HepG2 (cell line): ENCODE data around the gene MAPK11. TPM values are rescaled to one million over a fixed set of nuclear protein-coding genes. Genes with fewer than 3 reads are reported as not detected.
A peak's percentile ranks its signal among the peaks of the same experiment; 100 is the strongest.

Experiments
- BCL6 ChIP-seq: IDR thresholded peaks from 2 replicates; pipeline ENCODE4 v1.6.1; 2016; ENCODE audit warnings: missing genetic modification reagents, missing compliant biosample characterization
- HCFC1 ChIP-seq: fragments of 150-350 bp; IDR thresholded peaks from 2 replicates; pipeline ENCODE4 v1.6.1; 2014; ENCODE audit warnings: low read depth, low read length
- HDAC2 ChIP-seq: sonication (generic); formaldehyde crosslinking; IDR thresholded peaks from 2 replicates; pipeline ENCODE4 v1.4.0; 2020; ENCODE audit warnings: missing genetic modification reagents
- IKZF1 ChIP-seq: fragments of 450-650 bp; IDR thresholded peaks from 2 replicates; pipeline ENCODE4 v1.7.1; 2016
- KAT8 ChIP-seq: IDR thresholded peaks from 2 replicates; pipeline ENCODE4 v1.6.1; 2016; ENCODE audit warnings: missing genetic modification reagents, missing compliant biosample characterization
- KDM2A ChIP-seq: sonication (generic); formaldehyde crosslinking; IDR thresholded peaks from 2 replicates; pipeline ENCODE4 v1.4.0; 2020; ENCODE audit warnings: low read depth, missing genetic modification reagents, borderline replicate concordance
- SOX6 ChIP-seq, 2 experiments: fragments of 450-650 bp in 1 of 2; sonication (generic) in 1 of 2; formaldehyde crosslinking in 1 of 2; IDR thresholded peaks; 2 replicates each; pipeline versions ENCODE4 v1.4.0 to v1.6.1; 2017 to 2020; ENCODE audit warnings: antibody characterized with exemption in 1 of 2, mild to moderate bottlenecking in 1 of 2, missing genetic modification reagents in 1 of 2
- TARDBP ChIP-seq: sonication (generic); formaldehyde crosslinking; IDR thresholded peaks from 2 replicates; pipeline ENCODE4 v1.8.0; 2022; ENCODE audit warnings: mild to moderate bottlenecking, missing genetic modification reagents
- TP53 ChIP-seq: sonication (generic); formaldehyde crosslinking; conservative IDR thresholded peaks from 2 replicates; pipeline ENCODE4 v1.4.0; 2020; ENCODE audit warnings: missing genetic modification reagents
- TSC22D2 ChIP-seq: sonication (generic); formaldehyde crosslinking; IDR thresholded peaks from 2 replicates; pipeline ENCODE4 v1.5.1; 2020; ENCODE audit warnings: missing genetic modification reagents, mild to moderate bottlenecking, borderline replicate concordance
- XRCC5 ChIP-seq: fragments of 200-400 bp; formaldehyde crosslinking; optimal IDR thresholded peaks from 2 replicates; pipeline ENCODE3; 2017; ENCODE audit warnings: mild to moderate bottlenecking, low read length
- ZNF225 ChIP-seq: sonication (generic); formaldehyde crosslinking; IDR thresholded peaks from 2 replicates; pipeline ENCODE4 v1.4.0; 2020; ENCODE audit warnings: mild to moderate bottlenecking, missing genetic modification reagents
- ZNF234 ChIP-seq: sonication (generic); formaldehyde crosslinking; conservative IDR thresholded peaks from 2 replicates; pipeline ENCODE4 v1.5.1; 2020; ENCODE audit warnings: mild to moderate bottlenecking, missing genetic modification reagents
- ZNF644 ChIP-seq: IDR thresholded peaks from 2 replicates; pipeline ENCODE4 v1.6.1; 2016; ENCODE audit warnings: low read depth
- ZNF777 ChIP-seq: sonication (generic); formaldehyde crosslinking; IDR thresholded peaks from 2 replicates; pipeline ENCODE4 v1.4.0; 2020; ENCODE audit warnings: missing genetic modification reagents
- polyA plus RNA-seq, 8 experiments: library from polyadenylated mRNA; depleted of rRNA in 3 of 8; stranded (reverse) in 7 of 8; unstranded in 1 of 8; fragments of >200 nt; fragmentation: Illumina TruSeq in 4 of 8; extraction: Trizol in 4 of 8; gene quantifications; 2 replicates each; pipeline versions ENCODE4 v1.2.1 to v1.2.3, GENCODE V29; 2011 to 2016; ENCODE audit warnings: low read depth in 4 of 8, missing spikeins in 1 of 8, mixed read lengths in 1 of 8; ENCODE audit not compliant: insufficient read depth in 1 of 8
- total RNA-seq, 5 experiments: library from RNA; depleted of rRNA; stranded (reverse); fragments of >200 nt; fragmentation: Illumina TruSeq; extraction: Trizol; gene quantifications; 2 replicates each; pipeline ENCODE4 v1.2.3, GENCODE V29; 2016; ENCODE audit warnings: low read depth in 1 of 5
- TF ChIP-seq, protein P1 (sequence below): IDR thresholded peaks from 2 replicates; pipeline ENCODE4 v1.6.1; 2016; ENCODE audit warnings: low read depth, missing genetic modification reagents, missing compliant biosample characterization
- TF ChIP-seq, protein P2 (sequence below): IDR thresholded peaks from 2 replicates; pipeline ENCODE4 v1.6.1; 2012; ENCODE audit warnings: low read depth, low read length, improper control_type of control experiment
- TF ChIP-seq, protein P3 (sequence below): sonication (generic); formaldehyde crosslinking; IDR thresholded peaks from 2 replicates; pipeline ENCODE4 v1.9.0; 2022; ENCODE audit warnings: low read depth, missing genetic modification reagents
- TF ChIP-seq, protein P4 (sequence below): sonication (generic); formaldehyde crosslinking; IDR thresholded peaks from 2 replicates; pipeline ENCODE4 v1.5.0; 2020; ENCODE audit warnings: missing genetic modification reagents

MAPK11 gene
- total and polyA plus RNA-seq, 2 of the 13 experiments (the other 11 are each of a cell fraction or from before 2014, with no cell fraction given): 0.15 to 0.17 TPM

DNA sequence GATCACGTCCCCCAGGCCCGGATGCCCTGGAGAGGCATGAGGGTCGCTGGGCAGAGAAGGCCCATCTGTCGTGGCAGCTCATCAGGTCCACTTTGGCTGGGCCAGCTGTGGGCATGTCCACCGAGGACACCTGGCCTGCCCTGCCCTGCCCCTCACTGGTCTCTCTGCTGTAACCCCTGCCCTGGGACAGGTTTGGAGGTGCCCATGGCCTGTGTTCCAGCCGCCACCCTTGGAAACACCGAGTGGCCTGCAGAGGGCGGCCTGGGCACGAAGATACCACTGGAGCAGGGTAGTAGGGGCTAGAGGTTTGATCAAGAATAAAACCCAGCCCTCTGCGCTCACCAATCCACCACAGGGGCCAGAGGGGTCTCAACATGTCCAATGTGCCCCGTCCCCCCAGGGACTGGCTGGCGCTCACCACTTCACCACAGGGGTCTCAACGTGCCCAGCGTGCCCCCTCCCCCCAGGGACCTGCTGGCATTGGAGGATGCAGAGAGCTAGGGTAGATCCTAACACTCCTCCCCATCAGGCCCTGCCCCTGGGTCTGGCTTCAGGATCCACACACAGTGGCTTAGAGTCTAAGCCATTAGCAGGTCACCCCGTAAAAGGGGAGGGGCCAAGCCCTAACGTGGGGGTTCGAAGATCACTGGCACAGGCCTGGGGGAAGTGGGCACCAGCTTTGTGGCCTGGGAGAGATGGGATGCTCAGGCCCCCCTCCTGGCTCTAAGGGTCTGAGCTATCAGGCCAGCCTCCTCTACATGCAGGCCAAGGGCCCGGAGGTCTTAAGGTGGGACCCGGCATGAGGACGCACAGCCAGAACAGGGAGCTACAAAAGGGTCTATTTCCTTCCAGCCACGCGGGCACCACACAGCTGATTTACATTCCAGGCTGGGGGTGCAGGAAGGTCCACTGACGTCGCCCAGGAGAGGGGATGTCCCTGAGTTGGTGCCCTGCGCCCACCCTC, 17.8 kb downstream of the MAPK11 start (continued):
- TF ChIP-seq, protein P1, sequence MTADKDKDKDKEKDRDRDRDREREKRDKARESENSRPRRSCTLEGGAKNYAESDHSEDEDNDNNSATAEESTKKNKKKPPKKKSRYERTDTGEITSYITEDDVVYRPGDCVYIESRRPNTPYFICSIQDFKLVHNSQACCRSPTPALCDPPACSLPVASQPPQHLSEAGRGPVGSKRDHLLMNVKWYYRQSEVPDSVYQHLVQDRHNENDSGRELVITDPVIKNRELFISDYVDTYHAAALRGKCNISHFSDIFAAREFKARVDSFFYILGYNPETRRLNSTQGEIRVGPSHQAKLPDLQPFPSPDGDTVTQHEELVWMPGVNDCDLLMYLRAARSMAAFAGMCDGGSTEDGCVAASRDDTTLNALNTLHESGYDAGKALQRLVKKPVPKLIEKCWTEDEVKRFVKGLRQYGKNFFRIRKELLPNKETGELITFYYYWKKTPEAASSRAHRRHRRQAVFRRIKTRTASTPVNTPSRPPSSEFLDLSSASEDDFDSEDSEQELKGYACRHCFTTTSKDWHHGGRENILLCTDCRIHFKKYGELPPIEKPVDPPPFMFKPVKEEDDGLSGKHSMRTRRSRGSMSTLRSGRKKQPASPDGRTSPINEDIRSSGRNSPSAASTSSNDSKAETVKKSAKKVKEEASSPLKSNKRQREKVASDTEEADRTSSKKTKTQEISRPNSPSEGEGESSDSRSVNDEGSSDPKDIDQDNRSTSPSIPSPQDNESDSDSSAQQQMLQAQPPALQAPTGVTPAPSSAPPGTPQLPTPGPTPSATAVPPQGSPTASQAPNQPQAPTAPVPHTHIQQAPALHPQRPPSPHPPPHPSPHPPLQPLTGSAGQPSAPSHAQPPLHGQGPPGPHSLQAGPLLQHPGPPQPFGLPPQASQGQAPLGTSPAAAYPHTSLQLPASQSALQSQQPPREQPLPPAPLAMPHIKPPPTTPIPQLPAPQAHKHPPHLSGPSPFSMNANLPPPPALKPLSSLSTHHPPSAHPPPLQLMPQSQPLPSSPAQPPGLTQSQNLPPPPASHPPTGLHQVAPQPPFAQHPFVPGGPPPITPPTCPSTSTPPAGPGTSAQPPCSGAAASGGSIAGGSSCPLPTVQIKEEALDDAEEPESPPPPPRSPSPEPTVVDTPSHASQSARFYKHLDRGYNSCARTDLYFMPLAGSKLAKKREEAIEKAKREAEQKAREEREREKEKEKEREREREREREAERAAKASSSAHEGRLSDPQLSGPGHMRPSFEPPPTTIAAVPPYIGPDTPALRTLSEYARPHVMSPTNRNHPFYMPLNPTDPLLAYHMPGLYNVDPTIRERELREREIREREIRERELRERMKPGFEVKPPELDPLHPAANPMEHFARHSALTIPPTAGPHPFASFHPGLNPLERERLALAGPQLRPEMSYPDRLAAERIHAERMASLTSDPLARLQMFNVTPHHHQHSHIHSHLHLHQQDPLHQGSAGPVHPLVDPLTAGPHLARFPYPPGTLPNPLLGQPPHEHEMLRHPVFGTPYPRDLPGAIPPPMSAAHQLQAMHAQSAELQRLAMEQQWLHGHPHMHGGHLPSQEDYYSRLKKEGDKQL (CRISPR knock-in tag): no peak
- TF ChIP-seq ZNF225 (no peak), ZNF777 (CRISPR knock-in tag) (no peak), TARDBP (CRISPR knock-in tag) (no peak), HDAC2 (0 out of 2 replicates have a peak, but pooled peaks have one; percentile 7), ZNF644 (CRISPR knock-in tag) (no peak), XRCC5 (peak; percentile 24), SOX6 (IDR thresholded peaks at IDR 0.05) (no peak), SOX6 (CRISPR knock-in tag; IDR thresholded peaks at IDR 0.05) (no peak), IKZF1 (no peak), BCL6 (CRISPR knock-in tag) (no peak), KAT8 (CRISPR knock-in tag) (no peak), TSC22D2 (CRISPR knock-in tag) (no peak), ZNF234 (CRISPR knock-in tag) (no peak), KDM2A (CRISPR knock-in tag) (0 out of 2 replicates have a peak, but pooled peaks have one; percentile 25), HCFC1 (no peak), TP53 (CRISPR knock-in tag) (no peak)
- TF ChIP-seq, protein P2, sequence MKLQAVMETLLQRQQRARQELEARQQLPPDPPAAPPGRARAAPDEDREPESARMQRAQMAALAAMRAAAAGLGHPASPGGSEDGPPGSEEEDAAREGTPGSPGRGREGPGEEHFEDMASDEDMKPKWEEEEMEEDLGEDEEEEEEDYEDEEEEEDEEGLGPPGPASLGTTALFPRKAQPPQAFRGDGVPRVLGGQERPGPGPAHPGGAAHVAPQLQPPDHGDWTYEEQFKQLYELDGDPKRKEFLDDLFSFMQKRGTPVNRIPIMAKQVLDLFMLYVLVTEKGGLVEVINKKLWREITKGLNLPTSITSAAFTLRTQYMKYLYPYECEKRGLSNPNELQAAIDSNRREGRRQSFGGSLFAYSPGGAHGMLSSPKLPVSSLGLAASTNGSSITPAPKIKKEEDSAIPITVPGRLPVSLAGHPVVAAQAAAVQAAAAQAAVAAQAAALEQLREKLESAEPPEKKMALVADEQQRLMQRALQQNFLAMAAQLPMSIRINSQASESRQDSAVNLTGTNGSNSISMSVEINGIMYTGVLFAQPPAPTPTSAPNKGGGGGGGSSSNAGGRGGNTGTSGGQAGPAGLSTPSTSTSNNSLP: no peak
- TF ChIP-seq, protein P3, sequence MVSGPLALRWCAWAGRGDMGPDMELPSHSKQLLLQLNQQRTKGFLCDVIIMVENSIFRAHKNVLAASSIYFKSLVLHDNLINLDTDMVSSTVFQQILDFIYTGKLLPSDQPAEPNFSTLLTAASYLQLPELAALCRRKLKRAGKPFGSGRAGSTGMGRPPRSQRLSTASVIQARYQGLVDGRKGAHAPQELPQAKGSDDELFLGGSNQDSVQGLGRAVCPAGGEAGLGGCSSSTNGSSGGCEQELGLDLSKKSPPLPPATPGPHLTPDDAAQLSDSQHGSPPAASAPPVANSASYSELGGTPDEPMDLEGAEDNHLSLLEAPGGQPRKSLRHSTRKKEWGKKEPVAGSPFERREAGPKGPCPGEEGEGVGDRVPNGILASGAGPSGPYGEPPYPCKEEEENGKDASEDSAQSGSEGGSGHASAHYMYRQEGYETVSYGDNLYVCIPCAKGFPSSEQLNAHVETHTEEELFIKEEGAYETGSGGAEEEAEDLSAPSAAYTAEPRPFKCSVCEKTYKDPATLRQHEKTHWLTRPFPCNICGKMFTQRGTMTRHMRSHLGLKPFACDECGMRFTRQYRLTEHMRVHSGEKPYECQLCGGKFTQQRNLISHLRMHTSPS (CRISPR knock-in tag): peak; percentile 64
- TF ChIP-seq, protein P4, sequence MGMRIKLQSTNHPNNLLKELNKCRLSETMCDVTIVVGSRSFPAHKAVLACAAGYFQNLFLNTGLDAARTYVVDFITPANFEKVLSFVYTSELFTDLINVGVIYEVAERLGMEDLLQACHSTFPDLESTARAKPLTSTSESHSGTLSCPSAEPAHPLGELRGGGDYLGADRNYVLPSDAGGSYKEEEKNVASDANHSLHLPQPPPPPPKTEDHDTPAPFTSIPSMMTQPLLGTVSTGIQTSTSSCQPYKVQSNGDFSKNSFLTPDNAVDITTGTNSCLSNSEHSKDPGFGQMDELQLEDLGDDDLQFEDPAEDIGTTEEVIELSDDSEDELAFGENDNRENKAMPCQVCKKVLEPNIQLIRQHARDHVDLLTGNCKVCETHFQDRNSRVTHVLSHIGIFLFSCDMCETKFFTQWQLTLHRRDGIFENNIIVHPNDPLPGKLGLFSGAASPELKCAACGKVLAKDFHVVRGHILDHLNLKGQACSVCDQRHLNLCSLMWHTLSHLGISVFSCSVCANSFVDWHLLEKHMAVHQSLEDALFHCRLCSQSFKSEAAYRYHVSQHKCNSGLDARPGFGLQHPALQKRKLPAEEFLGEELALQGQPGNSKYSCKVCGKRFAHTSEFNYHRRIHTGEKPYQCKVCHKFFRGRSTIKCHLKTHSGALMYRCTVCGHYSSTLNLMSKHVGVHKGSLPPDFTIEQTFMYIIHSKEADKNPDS: no peak
